PC-9 (cell line): ENCODE data around the gene SRRT.

ENCODE experiments used
- EZH2 ChIP-seq: fragments of 200-600 bp; sonication (generic); IDR thresholded peaks from 2 replicates; pipeline ENCODE4 v1.8.0; 2017; ENCODE audit warnings: antibody characterized with exemption, low read depth
- TF ChIP-seq, protein P1 (sequence below): fragments of 200-600 bp; sonication (generic); conservative IDR thresholded peaks from 2 replicates; pipeline ENCODE4 v1.6.1; 2017; ENCODE audit warnings: mixed run types, antibody characterized with exemption, mild to moderate bottlenecking, moderate library complexity

DNA sequence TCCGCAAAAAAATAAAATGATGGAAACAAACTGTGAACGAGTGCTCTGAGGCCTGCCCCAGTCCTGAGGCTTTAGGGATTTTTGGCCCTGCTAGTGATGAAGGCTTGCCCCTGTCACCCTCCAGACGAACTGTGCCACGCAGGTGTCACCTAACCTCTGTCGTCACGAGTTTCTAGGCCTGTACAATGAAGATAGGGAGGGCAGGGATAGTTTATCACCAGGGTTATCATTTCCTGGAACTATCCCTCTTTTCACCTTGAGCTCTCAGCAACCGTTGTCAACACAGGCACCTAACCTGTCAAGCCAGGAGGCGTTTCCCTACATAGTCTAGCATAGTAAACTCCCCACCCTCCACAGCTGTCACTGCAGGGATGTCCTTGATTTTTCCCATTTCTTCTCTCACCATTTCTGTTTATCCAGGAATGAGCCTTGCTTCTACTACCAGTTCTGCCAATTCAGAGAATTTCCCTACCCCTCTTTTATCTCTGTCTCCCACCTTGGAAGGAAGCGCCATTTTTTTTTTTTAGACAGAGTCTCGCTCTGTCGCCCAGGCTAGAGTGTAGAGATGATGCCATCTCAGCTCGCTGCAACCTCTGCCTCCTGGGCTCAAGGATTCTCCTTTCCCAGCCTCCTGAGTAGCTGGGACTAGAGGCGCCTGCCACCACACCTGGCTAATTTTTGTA, 23.0 kb downstream of the SRRT start:
- TF ChIP-seq, protein P1, sequence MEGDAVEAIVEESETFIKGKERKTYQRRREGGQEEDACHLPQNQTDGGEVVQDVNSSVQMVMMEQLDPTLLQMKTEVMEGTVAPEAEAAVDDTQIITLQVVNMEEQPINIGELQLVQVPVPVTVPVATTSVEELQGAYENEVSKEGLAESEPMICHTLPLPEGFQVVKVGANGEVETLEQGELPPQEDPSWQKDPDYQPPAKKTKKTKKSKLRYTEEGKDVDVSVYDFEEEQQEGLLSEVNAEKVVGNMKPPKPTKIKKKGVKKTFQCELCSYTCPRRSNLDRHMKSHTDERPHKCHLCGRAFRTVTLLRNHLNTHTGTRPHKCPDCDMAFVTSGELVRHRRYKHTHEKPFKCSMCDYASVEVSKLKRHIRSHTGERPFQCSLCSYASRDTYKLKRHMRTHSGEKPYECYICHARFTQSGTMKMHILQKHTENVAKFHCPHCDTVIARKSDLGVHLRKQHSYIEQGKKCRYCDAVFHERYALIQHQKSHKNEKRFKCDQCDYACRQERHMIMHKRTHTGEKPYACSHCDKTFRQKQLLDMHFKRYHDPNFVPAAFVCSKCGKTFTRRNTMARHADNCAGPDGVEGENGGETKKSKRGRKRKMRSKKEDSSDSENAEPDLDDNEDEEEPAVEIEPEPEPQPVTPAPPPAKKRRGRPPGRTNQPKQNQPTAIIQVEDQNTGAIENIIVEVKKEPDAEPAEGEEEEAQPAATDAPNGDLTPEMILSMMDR, result no peak
- TF ChIP-seq EZH2, result no peak
